HepG2 (cell line): ENCODE data around the gene SGPL1. TPM values are rescaled to one million over a fixed set of nuclear protein-coding genes. Genes with fewer than 3 reads are reported as not detected.

Source experiments
- ATAC-seq: fragments of 200-7000 bp; cut with Tn5 transposase; 3 replicates; pipeline ENCODE4 v1.9.1; 2020; ENCODE audit warnings: mild to moderate bottlenecking, moderate library complexity
- BruUV-seq: library from RNA; stranded (reverse); fragments of 400-500 nt; replicated peaks from 2 replicates; lab custom pipeline; 2021; lab: Mats Ljungman, UMichigan
- CTCF ChIA-PET: fragments of 300-600 bp; formaldehyde crosslinking; extraction: SDS; loops from one replicate; lab custom pipeline; 2021; ENCODE audit warnings: low total read pairs, inconsistent platforms, low intra/inter-chr PET ratio; lab: Yijun Ruan, JAX
- POLR2A ChIA-PET: fragments of 350-600 bp; sonication (Branson Sonifier 250); formaldehyde crosslinking; loops from one replicate; lab custom pipeline; 2020; ENCODE audit warnings: antibody characterized with exemption, inconsistent platforms; lab: Yijun Ruan, JAX
- DNase-seq: peaks from one replicate; pipeline ENCODE4 v3.0.0-alpha.2; 2015; ENCODE audit warnings: low spot score
- FAIRE-seq: peaks from 3 replicates; lab custom pipeline; 2011; peaks lifted over from hg19 to GRCh38; lab: Jason Lieb, UNC
- H2AFZ ChIP-seq: one replicate; pipeline ENCODE4 v1.6.1; 2011; ENCODE audit warnings: low read length, inconsistent platforms
- H3K27ac ChIP-seq: fragments of 300-600 bp; 3 replicates; pipeline ENCODE4 v1.8.0; 2011; ENCODE audit warnings: mixed run types, mild to moderate bottlenecking, mixed read lengths, low read length, inconsistent platforms; ENCODE audit not compliant: insufficient read depth; ENCODE audit errors: extremely low read length
- H3K27me3 ChIP-seq, 2 experiments: fragments of 200-600 bp in 1 of 2; 2 replicates in 1 of 2; 3 replicates in 1 of 2; pipeline versions ENCODE4 v1.6.0 to v1.8.0; 2011; ENCODE audit warnings: low read length in 2 of 2, mild to moderate bottlenecking in 2 of 2, moderate library complexity in 2 of 2, inconsistent platforms in 1 of 2; ENCODE audit not compliant: insufficient read depth in 2 of 2, control insufficient read depth in 1 of 2
- H3K36me3 ChIP-seq, 2 experiments: fragments of 200-600 bp in 1 of 2; replicated peaks in 1 of 2; 2 replicates in 1 of 2; 3 replicates in 1 of 2; pipeline versions ENCODE4 v1.5.1 to v1.8.0; 2011; ENCODE audit warnings: low read length in 2 of 2, inconsistent platforms in 1 of 2; ENCODE audit not compliant: insufficient read depth in 2 of 2, control insufficient read depth in 1 of 2
- H3K4me1 ChIP-seq: 2 replicates; pipeline ENCODE4 v1.5.1; 2012; ENCODE audit warnings: low read length, inconsistent platforms; ENCODE audit not compliant: insufficient read depth
- H3K4me2 ChIP-seq: 2 replicates; pipeline ENCODE4 v1.6.0; 2011; ENCODE audit warnings: low read depth, low read length, inconsistent platforms
- H3K4me3 ChIP-seq, 3 experiments: fragments of 200-600 bp in 1 of 3; sonication (generic), shearing (Covaris generic) in 1 of 3; replicated peaks in 1 of 3; 2 replicates each; pipeline ENCODE4 v1.5.1; 2011 to 2016; ENCODE audit warnings: low read length in 3 of 3, inconsistent platforms in 2 of 3, low read depth in 2 of 3, mild to moderate bottlenecking in 2 of 3, control low read depth in 1 of 3, mixed read lengths in 1 of 3; ENCODE audit not compliant: insufficient read depth in 1 of 3
- H3K79me2 ChIP-seq: one replicate; pipeline ENCODE4 v1.6.1; 2011; ENCODE audit warnings: low read length, inconsistent platforms; ENCODE audit not compliant: insufficient read depth
- H3K9ac ChIP-seq: 2 replicates; pipeline ENCODE4 v1.6.0; 2011; ENCODE audit warnings: mild to moderate bottlenecking, low read depth, low read length, inconsistent platforms; ENCODE audit not compliant: insufficient read depth
- H3K9me3 ChIP-seq: 2 replicates; pipeline ENCODE4 v1.5.1; 2012; ENCODE audit warnings: mild to moderate bottlenecking, low read length
- H4K20me1 ChIP-seq: 2 replicates; pipeline ENCODE4 v1.6.0; 2011; ENCODE audit warnings: inconsistent platforms, mild to moderate bottlenecking, low read length, moderate library complexity; ENCODE audit not compliant: insufficient read depth
- GFI1 ChIP-seq: sonication (generic); formaldehyde crosslinking; IDR thresholded peaks from 2 replicates; pipeline ENCODE4 v1.5.0; 2020; ENCODE audit warnings: missing genetic modification reagents, mild to moderate bottlenecking, borderline replicate concordance
- GTF3A ChIP-seq: sonication (generic); formaldehyde crosslinking; conservative IDR thresholded peaks from 2 replicates; pipeline ENCODE4 v1.4.0; 2020; ENCODE audit warnings: mild to moderate bottlenecking, missing genetic modification reagents
- PITX1 ChIP-seq: sonication (generic); formaldehyde crosslinking; IDR thresholded peaks from 2 replicates; pipeline ENCODE4 v1.5.1; 2020; ENCODE audit warnings: mild to moderate bottlenecking, missing genetic modification reagents
- PPARG ChIP-seq: conservative IDR thresholded peaks from 2 replicates; pipeline ENCODE4 v1.6.1; 2016; ENCODE audit warnings: missing biosample characterization, missing genetic modification reagents
- SOX6 ChIP-seq, 2 experiments: fragments of 450-650 bp in 1 of 2; sonication (generic) in 1 of 2; formaldehyde crosslinking in 1 of 2; IDR thresholded peaks; 2 replicates each; pipeline versions ENCODE4 v1.4.0 to v1.6.1; 2017 to 2020; ENCODE audit warnings: antibody characterized with exemption in 1 of 2, mild to moderate bottlenecking in 1 of 2, missing genetic modification reagents in 1 of 2
- TCF7 ChIP-seq: sonication (generic); IDR thresholded peaks from 2 replicates; pipeline ENCODE4 v1.6.1; 2016; ENCODE audit warnings: antibody characterized with exemption, low read depth
- ZBTB21 ChIP-seq: sonication (generic); formaldehyde crosslinking; IDR thresholded peaks from 2 replicates; pipeline ENCODE4 v1.4.0; 2020; ENCODE audit warnings: missing genetic modification reagents
- ZFX ChIP-seq: sonication (generic); formaldehyde crosslinking; IDR thresholded peaks from 2 replicates; pipeline ENCODE4 v1.4.0; 2020; ENCODE audit warnings: mild to moderate bottlenecking, low read depth, missing genetic modification reagents, moderate library complexity
- ZNF510 ChIP-seq: sonication (generic); formaldehyde crosslinking; IDR thresholded peaks from 2 replicates; pipeline ENCODE4 v1.4.0; 2020; ENCODE audit warnings: low read depth, mild to moderate bottlenecking, missing genetic modification reagents
- ZNF570 ChIP-seq: sonication (generic); formaldehyde crosslinking; IDR thresholded peaks from 2 replicates; pipeline ENCODE4 v1.4.0; 2020; ENCODE audit warnings: mild to moderate bottlenecking, missing genetic modification reagents, borderline replicate concordance
- ZNF841 ChIP-seq: sonication (generic); formaldehyde crosslinking; IDR thresholded peaks from 2 replicates; pipeline ENCODE4 v1.8.1; 2023; ENCODE audit warnings: missing genetic modification reagents, borderline replicate concordance
- WGBS: methylation state at CpG from one replicate; pipeline ENCODE4 v1.1.6; 2017; ENCODE audit warnings: low lambda C conversion rate; 5-methylcytosine and 5-hydroxymethylcytosine counted together
- in situ Hi-C: cut with HindIII; loops from 2 replicates; pipeline ENCODE4 v1.10.0; 2017; ENCODE audit warnings: low pct_unique_long_range_greater_than_20kb; ENCODE audit not compliant: extremely low pct_ligation_motif_present
- intact Hi-C: fragments of 100-400 bp; cut with micrococcal nuclease; formaldehyde crosslinking; loops from one replicate; pipeline ENCODE4 v1.10.0; 2022; ENCODE audit not compliant: unreplicated experiment
- polyA plus RNA-seq, 8 experiments: library from polyadenylated mRNA; depleted of rRNA in 3 of 8; stranded (reverse) in 7 of 8; unstranded in 1 of 8; fragments of >200 nt; fragmentation: Illumina TruSeq in 4 of 8; extraction: Trizol in 4 of 8; gene quantifications; 2 replicates each; pipeline versions ENCODE4 v1.2.1 to v1.2.3, GENCODE V29; 2011 to 2016; ENCODE audit warnings: low read depth in 4 of 8, missing spikeins in 1 of 8, mixed read lengths in 1 of 8; ENCODE audit not compliant: insufficient read depth in 1 of 8
- total RNA-seq, 5 experiments: library from RNA; depleted of rRNA; stranded (reverse); fragments of >200 nt; fragmentation: Illumina TruSeq; extraction: Trizol; gene quantifications; 2 replicates each; pipeline ENCODE4 v1.2.3, GENCODE V29; 2016; ENCODE audit warnings: low read depth in 1 of 5
- TF ChIP-seq, protein P1 (sequence below): sonication (generic); formaldehyde crosslinking; IDR thresholded peaks from 2 replicates; pipeline ENCODE4 v1.8.0; 2022; ENCODE audit warnings: mild to moderate bottlenecking, missing genetic modification reagents
- TF ChIP-seq, protein P2 (sequence below): sonication (generic); formaldehyde crosslinking; IDR thresholded peaks from 2 replicates; pipeline ENCODE4 v1.5.0; 2020; ENCODE audit warnings: mild to moderate bottlenecking, missing genetic modification reagents, borderline replicate concordance
- TF ChIP-seq, protein P3 (sequence below): sonication (generic); formaldehyde crosslinking; IDR thresholded peaks from 2 replicates; pipeline ENCODE4 v1.5.1; 2020; ENCODE audit warnings: mild to moderate bottlenecking, missing genetic modification reagents

The SGPL1 gene
- total and polyA plus RNA-seq, 2 of the 13 experiments (the other 11 are each of a cell fraction or from before 2014, with no cell fraction given): 17.6 to 25.0 TPM

DNA sequence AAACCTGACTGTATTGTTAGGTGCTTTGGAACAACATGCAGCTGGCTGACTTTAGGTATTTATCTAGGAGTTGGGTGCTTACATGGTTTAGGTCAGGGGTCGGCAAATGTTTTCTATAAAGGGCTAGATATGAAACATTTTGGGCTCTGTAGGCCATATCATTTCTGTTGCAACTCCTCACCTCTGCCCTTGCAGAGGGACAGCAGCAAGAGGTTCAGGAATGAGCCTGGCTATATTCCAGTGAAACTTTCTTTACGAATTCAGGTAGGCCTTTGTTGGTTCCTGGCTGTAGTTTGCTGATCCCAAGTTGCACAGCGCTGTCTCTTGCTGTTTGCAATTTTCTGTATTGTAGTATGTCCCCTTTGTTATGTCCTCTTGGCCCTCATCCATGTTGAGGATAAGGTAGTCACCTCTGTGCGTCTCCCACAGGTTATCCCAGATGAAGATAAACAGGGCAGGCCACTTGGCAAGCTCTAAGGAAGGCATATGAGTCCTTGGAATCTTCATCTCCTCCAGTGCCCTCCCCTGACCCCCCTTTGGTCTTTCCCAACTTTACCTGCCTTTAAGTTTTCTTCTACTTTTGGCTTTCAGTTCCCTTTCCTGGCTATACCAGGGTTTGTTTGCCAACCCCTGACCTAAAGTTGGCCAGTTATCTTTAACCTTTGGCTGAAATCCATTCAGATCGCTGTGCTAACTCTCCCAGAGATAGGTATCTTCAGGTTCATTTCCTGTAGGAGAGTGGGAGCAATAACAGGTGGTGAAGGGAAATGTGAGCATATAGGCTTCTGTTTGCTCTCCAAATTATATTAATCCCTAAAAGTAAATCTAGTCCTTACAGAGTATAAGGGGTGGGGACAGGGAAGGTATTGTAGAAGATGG lies 36.1 kb downstream of the SGPL1 start:
- H3K36me3 ChIP-seq: peaks cover 5 to 27% of the 10 kb centered on the region in 2 experiments; a peak in 4 of 5 replicates
- POLR2A ChIA-PET: no interaction called here
- no peaks in the 10 kb centered on the region for H4K20me1 ChIP-seq
- peaks cover 72% of the 10 kb centered on the region for H3K4me1 ChIP-seq
- H3K9me3 ChIP-seq: no peaks in the 10 kb centered on the region
- H3K79me2 ChIP-seq: no peaks in the 10 kb centered on the region
- peak; percentile 74 for FAIRE-seq
- 7% methylated on average over 5 of the region's 5 CpGs for WGBS
- H2AFZ ChIP-seq: no peak overlapping the region
- H3K4me2 ChIP-seq: peak overlapping the region; percentile 40
- BruUV-seq: no TSS peak
- in situ Hi-C loops (no loop called here), intact Hi-C loops (loop anchor here (2.0 kb wide), 2 partner anchors 17 to 35 kb away; no protein-coding TSS in a partner anchor)
- peak overlapping the region in 1 of 3 experiments; percentile 24; a peak in 1 of 6 replicates for H3K4me3 ChIP-seq
- ATAC-seq: peak; percentile 95
- CTCF ChIA-PET: no interaction called here
- no peak overlapping the region for H3K9ac ChIP-seq
- peak; percentile 91 for DNase-seq
- peak overlapping the region; percentile 61 for H3K27ac ChIP-seq
- no peaks in the 10 kb centered on the region for H3K27me3 ChIP-seq
- TF ChIP-seq ZBTB21 (CRISPR knock-in tag) (no peak), ZNF510 (CRISPR knock-in tag) (no peak), PPARG (CRISPR knock-in tag) (peak; percentile 97), ZNF570 (CRISPR knock-in tag) (no peak), ZFX (CRISPR knock-in tag) (0 out of 2 replicates have a peak, but pooled peaks have one; percentile 13), TCF7 (peak; percentile 46), PITX1 (CRISPR knock-in tag) (peak; percentile 93), ZNF841 (CRISPR knock-in tag) (no peak), GFI1 (CRISPR knock-in tag) (peak; percentile 86), SOX6 (IDR thresholded peaks at IDR 0.05) (no peak), SOX6 (CRISPR knock-in tag; IDR thresholded peaks at IDR 0.05) (peak; percentile 79; the same call in 1 of the 2 replicates), GTF3A (CRISPR knock-in tag) (no peak)
- TF ChIP-seq, protein P1, sequence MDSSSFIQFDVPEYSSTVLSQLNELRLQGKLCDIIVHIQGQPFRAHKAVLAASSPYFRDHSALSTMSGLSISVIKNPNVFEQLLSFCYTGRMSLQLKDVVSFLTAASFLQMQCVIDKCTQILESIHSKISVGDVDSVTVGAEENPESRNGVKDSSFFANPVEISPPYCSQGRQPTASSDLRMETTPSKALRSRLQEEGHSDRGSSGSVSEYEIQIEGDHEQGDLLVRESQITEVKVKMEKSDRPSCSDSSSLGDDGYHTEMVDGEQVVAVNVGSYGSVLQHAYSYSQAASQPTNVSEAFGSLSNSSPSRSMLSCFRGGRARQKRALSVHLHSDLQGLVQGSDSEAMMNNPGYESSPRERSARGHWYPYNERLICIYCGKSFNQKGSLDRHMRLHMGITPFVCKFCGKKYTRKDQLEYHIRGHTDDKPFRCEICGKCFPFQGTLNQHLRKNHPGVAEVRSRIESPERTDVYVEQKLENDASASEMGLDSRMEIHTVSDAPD (CRISPR knock-in tag): no peak
- TF ChIP-seq, protein P2, sequence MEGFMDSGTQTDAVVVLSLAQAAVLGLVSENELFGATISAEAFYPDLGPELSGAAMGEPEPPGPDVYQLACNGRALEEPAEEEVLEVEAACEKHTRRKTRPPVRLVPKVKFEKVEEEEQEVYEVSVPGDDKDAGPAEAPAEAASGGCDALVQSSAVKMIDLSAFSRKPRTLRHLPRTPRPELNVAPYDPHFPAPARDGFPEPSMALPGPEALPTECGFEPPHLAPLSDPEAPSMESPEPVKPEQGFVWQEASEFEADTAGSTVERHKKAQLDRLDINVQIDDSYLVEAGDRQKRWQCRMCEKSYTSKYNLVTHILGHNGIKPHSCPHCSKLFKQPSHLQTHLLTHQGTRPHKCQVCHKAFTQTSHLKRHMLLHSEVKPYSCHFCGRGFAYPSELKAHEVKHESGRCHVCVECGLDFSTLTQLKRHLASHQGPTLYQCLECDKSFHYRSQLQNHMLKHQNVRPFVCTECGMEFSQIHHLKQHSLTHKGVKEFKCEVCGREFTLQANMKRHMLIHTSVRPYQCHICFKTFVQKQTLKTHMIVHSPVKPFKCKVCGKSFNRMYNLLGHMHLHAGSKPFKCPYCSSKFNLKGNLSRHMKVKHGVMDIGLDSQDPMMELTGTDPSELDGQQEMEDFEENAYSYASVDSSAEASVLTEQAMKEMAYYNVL (CRISPR knock-in tag): peak; percentile 79; the same call in 1 of the 2 replicates
- TF ChIP-seq, protein P3, sequence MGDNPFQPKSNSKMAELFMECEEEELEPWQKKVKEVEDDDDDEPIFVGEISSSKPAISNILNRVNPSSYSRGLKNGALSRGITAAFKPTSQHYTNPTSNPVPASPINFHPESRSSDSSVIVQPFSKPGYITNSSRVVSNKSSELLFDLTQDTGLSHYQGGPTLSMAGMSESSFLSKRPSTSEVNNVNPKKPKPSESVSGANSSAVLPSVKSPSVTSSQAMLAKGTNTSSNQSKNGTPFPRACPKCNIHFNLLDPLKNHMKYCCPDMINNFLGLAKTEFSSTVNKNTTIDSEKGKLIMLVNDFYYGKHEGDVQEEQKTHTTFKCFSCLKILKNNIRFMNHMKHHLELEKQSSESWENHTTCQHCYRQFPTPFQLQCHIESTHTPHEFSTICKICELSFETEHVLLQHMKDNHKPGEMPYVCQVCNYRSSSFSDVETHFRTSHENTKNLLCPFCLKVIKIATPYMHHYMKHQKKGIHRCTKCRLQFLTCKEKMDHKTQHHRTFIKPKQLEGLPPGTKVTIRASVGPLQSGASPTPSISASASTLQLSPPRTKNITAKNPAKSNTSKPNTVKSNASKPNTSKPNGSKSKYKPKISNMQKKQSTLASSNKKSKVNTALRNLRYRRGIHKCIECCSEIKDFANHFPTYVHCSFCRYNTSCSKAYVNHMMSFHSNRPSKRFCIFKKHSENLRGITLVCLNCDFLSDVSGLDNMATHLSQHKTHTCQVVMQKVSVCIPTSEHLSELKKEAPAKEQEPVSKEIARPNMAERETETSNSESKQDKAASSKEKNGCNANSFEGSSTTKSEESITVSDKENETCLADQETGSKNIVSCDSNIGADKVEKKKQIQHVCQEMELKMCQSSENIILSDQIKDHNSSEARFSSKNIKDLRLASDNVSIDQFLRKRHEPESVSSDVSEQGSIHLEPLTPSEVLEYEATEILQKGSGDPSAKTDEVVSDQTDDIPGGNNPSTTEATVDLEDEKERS (CRISPR knock-in tag): no peak
